ENCODE data around the gene CNOT8. TPM values are rescaled to one million over a fixed set of nuclear protein-coding genes. Genes with fewer than 3 reads are reported as not detected.
"Not testable (repeated sequence)": the region's sequence is repeated elsewhere in the genome, so short reads cannot be mapped to it uniquely, and the experiment has no call there.

CNOT8 gene
- total and polyA plus RNA-seq, 8 donors: 25.4 to 81.5 (median 46.6) TPM

DNA sequence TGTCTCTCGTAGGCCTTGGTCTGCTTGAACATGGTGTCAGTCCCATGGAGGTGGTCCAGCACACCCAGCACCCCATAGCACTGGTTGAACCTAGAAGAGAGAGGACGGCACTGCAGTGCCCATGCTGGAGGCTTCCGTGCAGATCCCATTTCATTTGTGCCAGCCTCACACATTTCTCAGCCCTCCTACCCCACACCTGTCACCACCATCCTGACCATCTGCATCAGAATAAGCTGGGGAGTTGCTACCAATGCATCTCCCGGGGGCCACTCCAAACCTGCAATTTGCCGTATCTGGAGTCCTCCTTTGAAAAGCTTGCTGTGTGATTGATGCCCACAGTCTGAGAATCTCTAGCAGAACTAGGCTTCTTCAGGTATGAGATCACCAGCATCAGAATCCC lies 38.0 kb upstream of the CNOT8 start:
- intact Hi-C loops (cut with DNase I; ENCODE audit: low total_unique reads): no loop called here
- DNase-seq: no peak
- H3K9me3 ChIP-seq: no peaks in the 10 kb centered on the region
- H3K27ac ChIP-seq: no peak overlapping the region
- peaks cover 0 to 7% (median 0%) of the 10 kb centered on the region in 4 donors for H3K4me1 ChIP-seq
- TF ChIP-seq, protein P1, sequence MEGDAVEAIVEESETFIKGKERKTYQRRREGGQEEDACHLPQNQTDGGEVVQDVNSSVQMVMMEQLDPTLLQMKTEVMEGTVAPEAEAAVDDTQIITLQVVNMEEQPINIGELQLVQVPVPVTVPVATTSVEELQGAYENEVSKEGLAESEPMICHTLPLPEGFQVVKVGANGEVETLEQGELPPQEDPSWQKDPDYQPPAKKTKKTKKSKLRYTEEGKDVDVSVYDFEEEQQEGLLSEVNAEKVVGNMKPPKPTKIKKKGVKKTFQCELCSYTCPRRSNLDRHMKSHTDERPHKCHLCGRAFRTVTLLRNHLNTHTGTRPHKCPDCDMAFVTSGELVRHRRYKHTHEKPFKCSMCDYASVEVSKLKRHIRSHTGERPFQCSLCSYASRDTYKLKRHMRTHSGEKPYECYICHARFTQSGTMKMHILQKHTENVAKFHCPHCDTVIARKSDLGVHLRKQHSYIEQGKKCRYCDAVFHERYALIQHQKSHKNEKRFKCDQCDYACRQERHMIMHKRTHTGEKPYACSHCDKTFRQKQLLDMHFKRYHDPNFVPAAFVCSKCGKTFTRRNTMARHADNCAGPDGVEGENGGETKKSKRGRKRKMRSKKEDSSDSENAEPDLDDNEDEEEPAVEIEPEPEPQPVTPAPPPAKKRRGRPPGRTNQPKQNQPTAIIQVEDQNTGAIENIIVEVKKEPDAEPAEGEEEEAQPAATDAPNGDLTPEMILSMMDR (IDR thresholded peaks at IDR 0.05): no peak
- no peaks in the 10 kb centered on the region for H3K27me3 ChIP-seq
- peaks cover 37 to 98% (median 94%) of the 10 kb centered on the region in 4 donors for H3K36me3 ChIP-seq
- 85 to 96% (median 94%) methylated on average over 4 to 5 of the region's 5 CpGs for WGBS, 5 donors
- no peak overlapping the region for H3K4me3 ChIP-seq

DNA sequence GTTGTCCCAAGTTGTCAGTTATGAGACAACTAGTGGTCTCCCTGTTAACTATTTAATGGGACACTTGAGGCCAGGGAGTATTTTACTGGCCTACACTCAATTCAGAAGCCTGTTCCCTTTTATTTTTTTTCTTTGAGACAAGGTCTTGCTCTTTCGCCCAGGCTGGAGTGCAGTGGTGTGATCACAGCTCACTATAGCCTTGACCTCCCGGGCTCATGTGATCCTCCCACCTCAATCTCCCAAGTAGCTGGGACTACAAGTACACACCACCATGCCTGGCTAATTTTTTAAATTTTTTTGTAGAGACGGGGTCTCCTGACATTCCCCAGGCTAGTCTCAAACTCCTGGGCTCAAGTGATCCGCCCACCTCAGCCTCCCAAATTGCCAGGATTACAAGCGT lies 35.5 kb upstream of the CNOT8 start:
- H3K9me3 ChIP-seq; intact Hi-C loops (cut with DNase I; ENCODE audit: low total_unique reads); DNase-seq; H3K27ac ChIP-seq; H3K27me3 ChIP-seq; H3K4me1 ChIP-seq; H3K4me3 ChIP-seq: not testable (repeated sequence)
- H3K36me3 ChIP-seq: peaks cover 24 to 89% (median 86%) of the 10 kb centered on the region in 4 donors
- WGBS, 5 donors: 86 to 94% (median 93%) methylated on average over 5 of the region's 5 CpGs

DNA sequence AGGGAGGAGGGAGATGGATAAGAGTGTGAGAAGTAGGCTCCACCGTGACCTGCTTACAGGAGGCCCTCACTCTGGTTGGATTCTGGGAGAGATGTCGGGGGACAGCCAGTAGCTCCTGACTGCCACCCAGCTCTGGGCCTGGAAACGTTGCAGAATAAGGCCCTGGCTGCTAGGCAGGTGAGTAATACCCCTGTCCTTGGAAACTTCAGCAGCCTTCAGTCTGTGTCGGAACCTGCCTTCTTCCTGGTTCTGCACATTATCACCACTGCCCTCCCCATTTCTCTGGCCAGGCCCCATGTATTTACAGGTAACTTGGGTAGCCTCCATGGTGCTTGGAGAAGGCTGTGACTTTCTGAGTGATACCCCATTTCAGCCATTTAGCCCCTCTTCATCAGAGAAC lies 34.8 kb upstream of the CNOT8 start:
- WGBS, 5 donors: 74 to 84% (median 81%) methylated on average over 4 of the region's 4 CpGs
- peaks cover 24 to 89% (median 87%) of the 10 kb centered on the region in 4 donors for H3K36me3 ChIP-seq
- intact Hi-C loops (cut with DNase I; ENCODE audit: low total_unique reads): no loop called here
- no peak overlapping the region for H3K27ac ChIP-seq
- no peaks in the 10 kb centered on the region for H3K27me3 ChIP-seq
- H3K4me3 ChIP-seq: no peak overlapping the region
- H3K4me1 ChIP-seq: peaks cover 0 to 7% (median under 1%) of the 10 kb centered on the region in 4 donors
- TF ChIP-seq POLR2A (IDR thresholded peaks at IDR 0.05): no peak
- no peak for TF ChIP-seq POLR2AphosphoS5 (IDR thresholded peaks at IDR 0.05)
- TF ChIP-seq, protein P1 (IDR thresholded peaks at IDR 0.05): no peak
- no peak for TF ChIP-seq EP300 (IDR thresholded peaks at IDR 0.05)
- H3K9me3 ChIP-seq: no peaks in the 10 kb centered on the region
- DNase-seq: no peak

DNA sequence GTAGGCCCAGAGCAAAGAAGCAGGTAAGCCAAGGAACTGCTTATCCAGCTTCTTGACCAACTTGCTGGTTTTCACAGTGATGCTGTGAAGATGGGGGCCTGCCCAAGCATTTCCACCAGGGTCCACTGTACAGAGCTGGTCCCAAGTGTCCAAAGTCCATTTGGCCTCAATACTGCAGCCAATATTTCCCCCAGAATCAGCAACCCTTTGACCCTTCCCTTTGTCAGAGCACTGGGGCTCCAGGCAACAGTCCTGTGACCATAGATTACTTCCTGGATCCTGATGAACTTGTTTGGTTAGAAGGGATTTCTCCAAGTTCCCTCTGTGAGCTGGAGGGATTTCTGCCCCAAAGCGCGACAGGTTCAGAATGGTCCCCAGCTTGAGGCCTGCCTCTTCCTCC lies 34.4 kb upstream of the CNOT8 start:
- intact Hi-C loops (cut with DNase I; ENCODE audit: low total_unique reads): no loop called here
- Histone ChIP-seq H3K36me3 (peaks cover 24 to 93% (median 87%) of the 10 kb centered on the region in 4 donors), H3K4me3 (no peak overlapping the region), H3K9me3 (no peaks in the 10 kb centered on the region), H3K4me1 (peaks cover 0 to 6% (median 3%) of the 10 kb centered on the region in 4 donors), H3K27me3 (no peaks in the 10 kb centered on the region), H3K27ac (peak overlapping the region in 1 of 5 donors; percentile 11)
- 81 to 95% (median 91%) methylated on average over 2 of the region's 2 CpGs for WGBS, 5 donors
- no peak for TF ChIP-seq POLR2A (IDR thresholded peaks at IDR 0.05)
- TF ChIP-seq, protein P1 (IDR thresholded peaks at IDR 0.05): no peak
- no peak for TF ChIP-seq EP300 (IDR thresholded peaks at IDR 0.05)
- TF ChIP-seq POLR2AphosphoS5 (IDR thresholded peaks at IDR 0.05): no peak
- no peak for DNase-seq

DNA sequence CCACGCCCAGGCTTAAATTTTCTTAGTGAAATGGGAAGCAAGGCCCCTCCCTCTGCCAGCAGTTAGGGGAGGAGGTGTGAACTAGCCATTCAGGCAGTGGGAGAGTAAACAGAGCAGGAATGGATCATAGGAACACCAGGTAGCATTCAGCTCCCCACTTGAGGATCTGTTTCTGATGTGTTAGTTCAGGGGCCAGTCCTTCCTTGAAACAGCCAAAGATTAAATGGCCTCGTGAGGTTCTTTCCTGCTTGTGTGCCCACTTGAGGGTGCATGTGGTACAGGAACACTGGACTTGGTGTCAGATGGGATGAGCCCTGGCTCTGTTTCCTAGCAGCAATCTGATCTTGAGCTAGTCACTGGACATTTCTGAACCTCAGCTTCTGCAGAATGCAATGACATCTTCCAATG lies 29.2 kb upstream of the CNOT8 start:
- H3K4me3 ChIP-seq: no peak overlapping the region
- H3K4me1 ChIP-seq: peaks cover 3 to 17% (median 7%) of the 10 kb centered on the region in 4 donors
- H3K36me3 ChIP-seq: peaks cover 8 to 76% (median 71%) of the 10 kb centered on the region in 4 donors
- no peaks in the 10 kb centered on the region for H3K9me3 ChIP-seq
- H3K27me3 ChIP-seq: no peaks in the 10 kb centered on the region
- DNase-seq: no peak
- peak overlapping the region in 2 of 5 donors; percentile 46 to 67 for H3K27ac ChIP-seq
- TF ChIP-seq POLR2A (IDR thresholded peaks at IDR 0.05) (no peak), POLR2AphosphoS5 (IDR thresholded peaks at IDR 0.05) (no peak), EP300 (IDR thresholded peaks at IDR 0.05) (no peak)
- TF ChIP-seq, protein P1 (IDR thresholded peaks at IDR 0.05): no peak
- intact Hi-C loops (cut with DNase I; ENCODE audit: low total_unique reads): no loop called here
- WGBS, 5 donors: 49 to 72% (median 62%) methylated on average over 2 of the region's 2 CpGs
